Tibial artery (tissue), 4 donors: ENCODE data around the gene FPR1.
A peak's percentile ranks its signal among the peaks of the same experiment; 100 is the strongest.

ENCODE experiments used
- DNase-seq, 2 donors: peaks; one replicate each; pipeline ENCODE4 v3.0.0-alpha.2; 2019
- H3K27ac ChIP-seq, 2 donors: fragments of 200-600 bp; sonication (generic) in 1 of 2; 1 replicate in 1 of 2; 2 replicates in 1 of 2; pipeline ENCODE4 v1.5.1; 2018 to 2019; ENCODE audit warnings: mild to moderate bottlenecking in 1 of 2
- H3K27me3 ChIP-seq, 2 donors: fragments of 200-600 bp; sonication (generic) in 1 of 2; one replicate each; pipeline versions ENCODE4 v1.5.1 to v1.6.0; 2016 to 2019
- H3K36me3 ChIP-seq, 3 donors: fragments of 200-600 bp; sonication (generic) in 2 of 3; one replicate each; pipeline ENCODE4 v1.5.1; 2016 to 2019; ENCODE audit warnings: mild to moderate bottlenecking in 2 of 3
- H3K4me1 ChIP-seq, 4 donors: fragments of 200-600 bp; sonication (generic) in 2 of 4; 1 replicate in 3 of 4; 2 replicates in 1 of 4; pipeline ENCODE4 v1.5.1; 2016 to 2019
- H3K4me3 ChIP-seq, 2 donors: fragments of 200-600 bp; sonication (generic) in 1 of 2; 1 replicate in 1 of 2; 2 replicates in 1 of 2; pipeline ENCODE4 v1.5.1; 2018 to 2019; ENCODE audit warnings: mild to moderate bottlenecking in 2 of 2
- H3K9me3 ChIP-seq, 3 donors: fragments of 200-600 bp; sonication (generic) in 1 of 3; one replicate each; pipeline ENCODE4 v1.5.1; 2016 to 2019
- CTCF ChIP-seq, 2 experiments: fragments of 200-600 bp in 1 of 2; fragments of 450-650 bp in 1 of 2; IDR thresholded peaks; one replicate each; pipeline ENCODE4 v1.5.1; 2017 to 2019; ENCODE audit warnings: antibody characterized with exemption in 2 of 2, mild to moderate bottlenecking in 1 of 2, moderate library complexity in 1 of 2
- intact Hi-C: fragments of 100-400 bp; cut with DNase I; formaldehyde crosslinking; loops from one replicate; pipeline ENCODE4 v1.15.0; 2023; ENCODE audit warnings: low total_unique reads

Gene FPR1

GRCh38 chr19:51789061-51789795 lies 37.5 kb upstream of the FPR1 start:
- Histone ChIP-seq H3K27ac (no peak overlapping the region), H3K4me1 (no peaks in the 10 kb centered on the region), H3K9me3 (no peaks in the 10 kb centered on the region), H3K36me3 (no peaks in the 10 kb centered on the region), H3K27me3 (no peaks in the 10 kb centered on the region), H3K4me3 (no peak overlapping the region)
- TF ChIP-seq CTCF (IDR thresholded peaks at IDR 0.05): no peak
- no peak for DNase-seq
- intact Hi-C loops: no loop called here

GRCh38 chr19:51788029-51788428 lies 36.4 kb upstream of the FPR1 start:
- H3K27ac ChIP-seq: no peak overlapping the region
- H3K9me3 ChIP-seq: no peaks in the 10 kb centered on the region
- H3K36me3 ChIP-seq: no peaks in the 10 kb centered on the region
- no peaks in the 10 kb centered on the region for H3K4me1 ChIP-seq
- no peak for DNase-seq
- intact Hi-C loops: no loop called here
- H3K27me3 ChIP-seq: no peaks in the 10 kb centered on the region
- no peak overlapping the region for H3K4me3 ChIP-seq
- no peak for TF ChIP-seq CTCF (IDR thresholded peaks at IDR 0.05)

- no peak for TF ChIP-seq CTCF (IDR thresholded peaks at IDR 0.05)
- H3K27me3 ChIP-seq: peaks cover 0 to under 1% of the 10 kb centered on the region in 2 donors
- H3K27ac ChIP-seq: no peak overlapping the region
- H3K9me3 ChIP-seq: no peaks in the 10 kb centered on the region
- no peak overlapping the region for H3K4me3 ChIP-seq
- no peak for DNase-seq
- intact Hi-C loops: no loop called here
- no peaks in the 10 kb centered on the region for H3K4me1 ChIP-seq
- no peaks in the 10 kb centered on the region for H3K36me3 ChIP-seq
These were observed 35.2 kb upstream of the FPR1 start for GRCh38 chr19:51786646-51787494.

GRCh38 chr19:51784922-51785690 lies 33.4 kb upstream of the FPR1 start:
- H3K27ac ChIP-seq: no peak overlapping the region
- intact Hi-C loops: no loop called here
- peak; percentile 81 to 84 for DNase-seq

More at GRCh38 chr19:51784922-51785690, 33.4 kb upstream of the FPR1 start:
- Histone ChIP-seq H3K4me3 (no peak overlapping the region), H3K4me1 (no peaks in the 10 kb centered on the region), H3K9me3 (no peaks in the 10 kb centered on the region), H3K36me3 (no peaks in the 10 kb centered on the region), H3K27me3 (peaks cover 0 to 3% of the 10 kb centered on the region in 2 donors)
- TF ChIP-seq CTCF (IDR thresholded peaks at IDR 0.05): no peak
